GM12892 (cell line): ENCODE measurements around the gene YPEL1.
"Not testable (repeated sequence)": the region's sequence is repeated elsewhere in the genome, so short reads cannot be mapped to it uniquely, and the experiment has no call there.

ENCODE experiments used
- DNase-seq: peaks from one replicate; pipeline ENCODE4 v3.0.0; 2011; ENCODE audit not compliant: insufficient read length
- FAIRE-seq: peaks from 2 replicates; lab custom pipeline; 2011; peaks lifted over from hg19 to GRCh38; lab: Jason Lieb, UNC
- POLR2A ChIP-seq: IDR thresholded peaks from 2 replicates; pipeline ENCODE4 v1.6.1; 2011; ENCODE audit warnings: low read depth, low read length, control low read depth
- POLR2AphosphoS5 ChIP-seq: IDR thresholded peaks from 2 replicates; pipeline ENCODE4 v1.6.1; 2011; ENCODE audit warnings: low read depth, low read length, control low read depth
- TAF1 ChIP-seq: IDR thresholded peaks from 2 replicates; pipeline ENCODE4 v1.6.1; 2011; ENCODE audit warnings: low read depth, mild to moderate bottlenecking, control low read depth, low read length, borderline replicate concordance

The YPEL1 gene

GRCh38 chr22:21741790-21742189, 6.2 kb upstream of the YPEL1 start:
- DNase-seq (no peak), FAIRE-seq (no peak)
- TF ChIP-seq POLR2A, result no peak
- no peak for TF ChIP-seq POLR2AphosphoS5
- TF ChIP-seq TAF1, result no peak

- no peak for TF ChIP-seq POLR2A
- TF ChIP-seq TAF1, result no peak
- TF ChIP-seq POLR2AphosphoS5, result no peak
- no peak for FAIRE-seq
- no peak for DNase-seq
These were observed 5.5 kb upstream of the YPEL1 start for GRCh38 chr22:21741059-21741458.

GRCh38 chr22:21739828-21740377, 4.3 kb upstream of the YPEL1 start:
- FAIRE-seq (no peak), DNase-seq (no peak)
- TF ChIP-seq POLR2AphosphoS5, result no peak
- TF ChIP-seq POLR2A, result no peak
- no peak for TF ChIP-seq TAF1

GRCh38 chr22:21738966-21739365, 3.4 kb upstream of the YPEL1 start:
- TF ChIP-seq POLR2AphosphoS5 (no peak), TAF1 (no peak), POLR2A (no peak)
- DNase-seq (no peak), FAIRE-seq (no peak)

GRCh38 chr22:21738081-21738480, 2.5 kb upstream of the YPEL1 start:
- TF ChIP-seq POLR2A, result no peak
- TF ChIP-seq POLR2AphosphoS5, result no peak
- no peak for TF ChIP-seq TAF1
- FAIRE-seq, result no peak
- no peak for DNase-seq

- FAIRE-seq (no peak), DNase-seq (no peak)
- no peak for TF ChIP-seq POLR2A
- no peak for TF ChIP-seq POLR2AphosphoS5
- no peak for TF ChIP-seq TAF1
These were observed 1.4 kb upstream of the YPEL1 start for GRCh38 chr22:21736948-21737347.

GRCh38 chr22:21736084-21736642, 569 bp upstream of the YPEL1 start:
- FAIRE-seq (no peak), DNase-seq (no peak)
- TF ChIP-seq TAF1 (no peak), POLR2AphosphoS5 (no peak), POLR2A (no peak)

- TF ChIP-seq POLR2A (no peak), POLR2AphosphoS5 (no peak), TAF1 (no peak)
- DNase-seq, result no peak
- FAIRE-seq, result no peak
These were observed 924 bp downstream of the YPEL1 start for GRCh38 chr22:21734540-21735199.

GRCh38 chr22:21731503-21731902, 4.1 kb downstream of the YPEL1 start:
- TF ChIP-seq POLR2AphosphoS5 (no peak), TAF1 (no peak), POLR2A (no peak)
- no peak for DNase-seq
- no peak for FAIRE-seq

GRCh38 chr22:21730535-21731308, 4.9 kb downstream of the YPEL1 start:
- DNase-seq (no peak), FAIRE-seq (no peak)
- no peak for TF ChIP-seq POLR2AphosphoS5
- no peak for TF ChIP-seq POLR2A

- not testable (repeated sequence) for DNase-seq, FAIRE-seq
These were observed 6.4 kb downstream of the YPEL1 start for GRCh38 chr22:21729184-21729583.
